C4-2B (cell line): ENCODE results near the gene C11orf98.
"Not testable (repeated sequence)": the region's sequence is repeated elsewhere in the genome, so short reads cannot be mapped to it uniquely, and the experiment has no call there.

Source experiments
- CTCF ChIP-seq: fragments of 450-650 bp; conservative IDR thresholded peaks from 2 replicates; pipeline ENCODE4 v1.5.1; 2017; ENCODE audit warnings: mild to moderate bottlenecking
- ZFX ChIP-seq: fragments of 450-650 bp; IDR thresholded peaks from 2 replicates; pipeline ENCODE4 v1.6.1; 2017

GRCh38 chr11:62693624-62694023, 28.6 kb upstream of the C11orf98 start:
- not testable (repeated sequence) for TF ChIP-seq CTCF, ZFX
